Smooth muscle cell (in vitro differentiated cells): Measurements from ENCODE around the gene KCNT1. TPM values are rescaled to one million over a fixed set of nuclear protein-coding genes. Genes with fewer than 3 reads are reported as not detected.

Experiments used
- DNase-seq: peaks from one replicate; lab custom pipeline; 2025; ENCODE audit not compliant: unreplicated experiment; lab: John Stamatoyannopoulos, UW
- H2AFZ ChIP-seq: fragments of 200-600 bp; sonication (generic); 2 replicates; pipeline ENCODE4 v1.6.0; 2016; ENCODE audit warnings: antibody characterized with exemption, low read depth, mild to moderate bottlenecking
- H3F3A ChIP-seq: fragments of 200-600 bp; sonication (generic); 2 replicates; pipeline ENCODE4 v1.6.0; 2017; ENCODE audit warnings: antibody characterized with exemption, low read depth
- H3K27ac ChIP-seq: fragments of 200-600 bp; sonication (generic); 2 replicates; pipeline ENCODE4 v1.5.1; 2016; ENCODE audit warnings: low read depth, mild to moderate bottlenecking
- H3K27me3 ChIP-seq: fragments of 200-600 bp; sonication (generic); 2 replicates; pipeline ENCODE4 v1.6.1; 2016; ENCODE audit warnings: low read depth, mild to moderate bottlenecking
- H3K36me3 ChIP-seq: fragments of 200-600 bp; sonication (generic); 2 replicates; pipeline ENCODE4 v1.5.1; 2016; ENCODE audit warnings: low read depth
- H3K4me1 ChIP-seq: fragments of 200-600 bp; sonication (generic); 2 replicates; pipeline ENCODE4 v1.5.1; 2016; ENCODE audit warnings: low read depth
- H3K4me2 ChIP-seq: fragments of 200-600 bp; sonication (generic); 2 replicates; pipeline ENCODE4 v1.6.0; 2016; ENCODE audit warnings: mild to moderate bottlenecking
- H3K4me3 ChIP-seq: fragments of 200-600 bp; sonication (generic); 2 replicates; pipeline ENCODE4 v1.5.1; 2016; ENCODE audit warnings: mild to moderate bottlenecking
- H3K79me2 ChIP-seq: fragments of 200-600 bp; sonication (generic); 2 replicates; pipeline ENCODE4 v1.6.0; 2016; ENCODE audit warnings: low read depth, mild to moderate bottlenecking
- H3K9ac ChIP-seq: fragments of 200-600 bp; sonication (generic); 2 replicates; pipeline ENCODE4 v1.6.0; 2016; ENCODE audit warnings: low read depth
- H3K9me3 ChIP-seq: fragments of 200-600 bp; sonication (generic); replicated peaks from 2 replicates; pipeline ENCODE4 v1.5.1; 2016; ENCODE audit warnings: low read depth
- H4K20me1 ChIP-seq: fragments of 200-600 bp; sonication (generic); 2 replicates; pipeline ENCODE4 v1.6.0; 2016; ENCODE audit warnings: low read depth
- WGBS: methylation state at CpG from one replicate; pipeline ENCODE4 v1.1.7; 2016; ENCODE audit warnings: low lambda C conversion rate; 5-methylcytosine and 5-hydroxymethylcytosine counted together
- polyA plus RNA-seq: library from polyadenylated mRNA; unstranded; fragments of >200 nt; fragmentation: Nextera tagmentation; extraction: Ambion mirVana; gene quantifications from 2 replicates; pipeline ENCODE4 v1.2.1, GENCODE V29; 2016
- total RNA-seq: library from RNA; depleted of rRNA; stranded (reverse); fragments of >200 nt; gene quantifications from 2 replicates; pipeline ENCODE4 v1.2.3, GENCODE V29; 2014
- TF ChIP-seq, protein P1 (sequence below): fragments of 200-600 bp; sonication (generic); IDR thresholded peaks from 2 replicates; pipeline ENCODE4 v1.5.1; 2017; ENCODE audit warnings: borderline replicate concordance, mild to moderate bottlenecking, antibody characterized with exemption; ENCODE audit not compliant: insufficient read depth, poor library complexity, severe bottlenecking

KCNT1 gene
- total and polyA plus RNA-seq, 2 experiments from 2014 or later, result not detected

DNA sequence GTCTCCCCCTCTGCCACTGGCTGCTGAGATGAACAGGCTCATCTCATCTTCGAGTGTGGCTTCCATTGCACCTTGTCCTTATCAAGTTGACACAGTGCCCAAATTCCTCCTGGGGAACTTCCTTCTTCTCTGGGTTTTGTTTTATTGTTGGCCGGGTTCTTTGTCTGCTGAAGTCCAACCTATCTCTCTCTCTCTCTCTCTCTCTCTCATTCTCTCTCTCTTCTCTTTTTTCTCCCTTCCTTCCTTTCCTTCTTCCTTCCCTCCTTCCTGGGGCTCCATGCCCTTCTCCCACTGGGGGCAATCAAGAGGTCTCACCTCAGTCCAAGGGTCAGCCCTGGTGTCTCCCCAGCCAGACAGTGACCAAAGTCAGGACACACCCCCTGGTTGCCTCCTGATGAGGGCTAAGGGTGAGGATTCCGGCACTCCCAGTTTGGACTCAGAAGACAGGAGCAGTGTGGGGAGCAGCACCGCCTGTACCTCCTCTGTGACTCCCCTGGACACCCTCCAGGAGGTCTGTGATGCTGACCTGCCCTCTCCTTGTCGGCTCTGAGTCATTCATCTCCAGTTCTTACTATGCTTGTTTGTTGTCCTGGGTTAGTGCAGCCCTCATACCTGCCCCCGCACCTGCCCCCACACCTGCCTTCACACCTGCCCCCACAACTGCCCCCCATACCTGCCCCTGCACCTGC lies 30.7 kb downstream of the KCNT1 start:
- Histone ChIP-seq H3K4me1 (no peaks in the 10 kb centered on the region), H3K9ac (no peak overlapping the region), H3K27me3 (peaks cover 30% of the 10 kb centered on the region), H3K27ac (no peak overlapping the region), H3K9me3 (no peaks in the 10 kb centered on the region), H3K4me2 (no peak overlapping the region), H3K36me3 (no peaks in the 10 kb centered on the region), H4K20me1 (no peaks in the 10 kb centered on the region), H3K79me2 (no peaks in the 10 kb centered on the region), H3F3A (no peaks in the 10 kb centered on the region), H3K4me3 (no peak overlapping the region), H2AFZ (no peak overlapping the region)
- no peak for DNase-seq
- TF ChIP-seq, protein P1, sequence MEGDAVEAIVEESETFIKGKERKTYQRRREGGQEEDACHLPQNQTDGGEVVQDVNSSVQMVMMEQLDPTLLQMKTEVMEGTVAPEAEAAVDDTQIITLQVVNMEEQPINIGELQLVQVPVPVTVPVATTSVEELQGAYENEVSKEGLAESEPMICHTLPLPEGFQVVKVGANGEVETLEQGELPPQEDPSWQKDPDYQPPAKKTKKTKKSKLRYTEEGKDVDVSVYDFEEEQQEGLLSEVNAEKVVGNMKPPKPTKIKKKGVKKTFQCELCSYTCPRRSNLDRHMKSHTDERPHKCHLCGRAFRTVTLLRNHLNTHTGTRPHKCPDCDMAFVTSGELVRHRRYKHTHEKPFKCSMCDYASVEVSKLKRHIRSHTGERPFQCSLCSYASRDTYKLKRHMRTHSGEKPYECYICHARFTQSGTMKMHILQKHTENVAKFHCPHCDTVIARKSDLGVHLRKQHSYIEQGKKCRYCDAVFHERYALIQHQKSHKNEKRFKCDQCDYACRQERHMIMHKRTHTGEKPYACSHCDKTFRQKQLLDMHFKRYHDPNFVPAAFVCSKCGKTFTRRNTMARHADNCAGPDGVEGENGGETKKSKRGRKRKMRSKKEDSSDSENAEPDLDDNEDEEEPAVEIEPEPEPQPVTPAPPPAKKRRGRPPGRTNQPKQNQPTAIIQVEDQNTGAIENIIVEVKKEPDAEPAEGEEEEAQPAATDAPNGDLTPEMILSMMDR, result no peak
- WGBS, result 88% methylated on average over 5 of the region's 6 CpGs

DNA sequence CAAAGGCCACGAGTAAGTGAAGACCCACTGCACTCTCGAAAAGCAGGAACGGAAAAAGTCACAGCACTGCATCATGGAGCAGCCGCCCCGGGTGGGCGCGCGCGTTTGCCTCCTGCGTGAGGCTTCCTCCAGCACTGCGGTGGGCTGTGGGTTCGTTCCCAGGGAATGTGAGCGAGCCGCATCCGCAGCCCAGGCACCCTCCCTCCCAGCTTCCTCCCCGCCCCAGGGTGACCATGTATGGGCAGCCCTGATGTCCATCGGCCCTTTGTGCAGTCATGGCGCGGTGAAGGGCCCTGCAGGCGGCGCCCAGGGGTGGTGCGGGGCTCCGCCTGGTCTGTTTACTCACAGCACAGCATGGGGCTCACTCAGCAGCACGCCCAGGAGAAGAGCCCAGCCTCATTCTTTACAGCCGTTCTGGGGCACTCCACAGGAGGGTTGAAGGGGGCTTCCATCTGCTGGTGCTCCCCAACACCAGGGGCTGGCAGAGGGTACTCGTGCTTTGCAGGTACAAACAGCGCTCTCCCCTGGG lies 32.7 kb downstream of the KCNT1 start:
- Histone ChIP-seq H3K4me1 (no peaks in the 10 kb centered on the region), H3K79me2 (no peaks in the 10 kb centered on the region), H2AFZ (no peak overlapping the region), H3K27ac (no peak overlapping the region), H3K27me3 (peaks cover 41% of the 10 kb centered on the region), H3K36me3 (no peaks in the 10 kb centered on the region), H3K9ac (no peak overlapping the region), H3K4me2 (no peak overlapping the region), H4K20me1 (no peaks in the 10 kb centered on the region), H3F3A (no peaks in the 10 kb centered on the region), H3K9me3 (no peaks in the 10 kb centered on the region), H3K4me3 (no peak overlapping the region)
- TF ChIP-seq, protein P1, result no peak
- no peak for DNase-seq
- 96% methylated on average over 14 of the region's 27 CpGs for WGBS

DNA sequence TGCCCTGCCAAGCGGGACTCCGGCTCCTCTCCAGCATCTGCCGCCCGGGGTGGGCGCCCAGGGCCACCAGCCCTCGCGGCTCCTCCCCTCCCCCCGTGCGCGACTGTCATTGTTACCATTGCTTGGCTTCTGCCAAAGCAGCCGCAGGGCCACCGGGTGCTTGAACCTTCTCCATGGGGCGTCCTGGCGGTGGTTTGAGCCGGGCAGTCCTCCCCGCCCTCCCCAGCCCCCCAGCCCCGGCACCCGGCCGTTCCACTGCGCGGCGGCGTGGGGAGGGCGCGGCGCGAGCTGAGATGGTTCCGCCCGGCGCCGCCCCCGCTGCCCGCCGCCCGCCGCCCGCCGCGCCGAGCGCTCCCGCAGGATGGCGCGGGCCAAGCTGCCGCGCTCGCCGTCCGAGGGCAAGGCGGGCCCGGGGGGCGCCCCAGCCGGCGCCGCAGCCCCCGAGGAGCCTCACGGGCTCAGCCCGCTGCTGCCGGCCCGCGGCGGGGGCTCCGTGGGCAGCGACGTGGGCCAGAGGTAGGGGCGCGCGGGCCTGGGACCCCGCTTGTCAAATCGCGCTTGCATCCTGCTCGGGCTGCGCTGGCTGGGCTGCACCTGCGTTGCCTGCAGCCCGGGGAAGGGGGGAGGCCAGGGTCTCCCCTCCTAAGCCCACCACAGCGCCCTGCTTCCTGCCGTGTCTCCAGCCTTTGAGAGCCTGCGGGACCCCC lies 34.4 kb downstream of the KCNT1 start:
- no peaks in the 10 kb centered on the region for H3K9me3 ChIP-seq
- peaks cover 41% of the 10 kb centered on the region for H3K27me3 ChIP-seq
- WGBS, result 32% methylated on average over 25 of the region's 78 CpGs
- no peak overlapping the region for H3K4me3 ChIP-seq
- DNase-seq, result no peak
- no peaks in the 10 kb centered on the region for H3K4me1 ChIP-seq
- H3K36me3 ChIP-seq, result no peaks in the 10 kb centered on the region
- TF ChIP-seq, protein P1, result no peak
- H3K27ac ChIP-seq, result no peak overlapping the region
- H3F3A ChIP-seq, result no peaks in the 10 kb centered on the region
- H3K9ac ChIP-seq, result no peak overlapping the region
- no peak overlapping the region for H2AFZ ChIP-seq
- peak overlapping the region; percentile 26 for H3K4me2 ChIP-seq
- H4K20me1 ChIP-seq, result no peaks in the 10 kb centered on the region
- H3K79me2 ChIP-seq, result no peaks in the 10 kb centered on the region
